Astrocyte of the hippocampus (primary cell): ENCODE results near the gene HES2.
"Not testable (repeated sequence)": the region's sequence is repeated elsewhere in the genome, so short reads cannot be mapped to it uniquely, and the experiment has no call there.

Experiments used
- DNase-seq: peaks from one replicate; pipeline ENCODE4 v3.0.0; 2011; ENCODE audit warnings: low read depth, low spot score

HES2 gene

GRCh38 chr1:6419804-6420453 lies at the start of gene HES2:
Gene HES2, minus strand, starts transcription at chr1:6419919. Its CDS starts 99 bp downstream, at chr1:6419820.
- peak; percentile 43 for DNase-seq

GRCh38 chr1:6468729-6469461 lies 49.2 kb upstream of the HES2 start:
- DNase-seq, result no peak

- DNase-seq, result no peak
Observed at GRCh38 chr1:6467744-6468688, 48.3 kb upstream of the HES2 start.

- DNase-seq, result no peak
Observed at GRCh38 chr1:6467224-6467623, 47.5 kb upstream of the HES2 start.

- no peak for DNase-seq
Observed at GRCh38 chr1:6466751-6467150, 47.0 kb upstream of the HES2 start.

- DNase-seq, result no peak
Observed at GRCh38 chr1:6466023-6466422, 46.3 kb upstream of the HES2 start, which contains the start of gene TNFRSF25. Gene TNFRSF25, minus strand, starts transcription at chr1:6466173. Its CDS starts 66 bp downstream, at chr1:6466107.

GRCh38 chr1:6465461-6466005 lies 45.8 kb upstream of the HES2 start:
- no peak for DNase-seq

GRCh38 chr1:6464915-6465314 lies 45.2 kb upstream of the HES2 start:
- DNase-seq, result no peak

- DNase-seq, result peak; percentile 49
Observed at GRCh38 chr1:6464514-6464836, 44.8 kb upstream of the HES2 start.

- no peak for DNase-seq
Observed at GRCh38 chr1:6463120-6463412, 43.3 kb upstream of the HES2 start.

- no peak for DNase-seq
Observed at GRCh38 chr1:6462412-6463119, 42.8 kb upstream of the HES2 start.

- no peak for DNase-seq
Observed at GRCh38 chr1:6461538-6462411, 42.1 kb upstream of the HES2 start.

GRCh38 chr1:6461051-6461530 lies 41.4 kb upstream of the HES2 start:
- DNase-seq, result no peak

- peak; percentile 28 for DNase-seq
Observed at GRCh38 chr1:6460301-6461050, 40.8 kb upstream of the HES2 start.

- peak; percentile 43 for DNase-seq
Observed at GRCh38 chr1:6459850-6460265, 40.1 kb upstream of the HES2 start.

- DNase-seq, result no peak
Observed at GRCh38 chr1:6456800-6457466, 37.2 kb upstream of the HES2 start.

GRCh38 chr1:6455752-6456520 lies 36.2 kb upstream of the HES2 start:
- not testable (repeated sequence) for DNase-seq
